Measurements from ENCODE around the gene RAB29.

GRCh38 chr1:205812271-205812877 lies 37.1 kb upstream of the RAB29 start:
- TF ChIP-seq, protein P1, sequence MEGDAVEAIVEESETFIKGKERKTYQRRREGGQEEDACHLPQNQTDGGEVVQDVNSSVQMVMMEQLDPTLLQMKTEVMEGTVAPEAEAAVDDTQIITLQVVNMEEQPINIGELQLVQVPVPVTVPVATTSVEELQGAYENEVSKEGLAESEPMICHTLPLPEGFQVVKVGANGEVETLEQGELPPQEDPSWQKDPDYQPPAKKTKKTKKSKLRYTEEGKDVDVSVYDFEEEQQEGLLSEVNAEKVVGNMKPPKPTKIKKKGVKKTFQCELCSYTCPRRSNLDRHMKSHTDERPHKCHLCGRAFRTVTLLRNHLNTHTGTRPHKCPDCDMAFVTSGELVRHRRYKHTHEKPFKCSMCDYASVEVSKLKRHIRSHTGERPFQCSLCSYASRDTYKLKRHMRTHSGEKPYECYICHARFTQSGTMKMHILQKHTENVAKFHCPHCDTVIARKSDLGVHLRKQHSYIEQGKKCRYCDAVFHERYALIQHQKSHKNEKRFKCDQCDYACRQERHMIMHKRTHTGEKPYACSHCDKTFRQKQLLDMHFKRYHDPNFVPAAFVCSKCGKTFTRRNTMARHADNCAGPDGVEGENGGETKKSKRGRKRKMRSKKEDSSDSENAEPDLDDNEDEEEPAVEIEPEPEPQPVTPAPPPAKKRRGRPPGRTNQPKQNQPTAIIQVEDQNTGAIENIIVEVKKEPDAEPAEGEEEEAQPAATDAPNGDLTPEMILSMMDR (conservative IDR thresholded peaks at IDR 0.05), result no peak
- TF ChIP-seq ZFX (IDR thresholded peaks at IDR 0.05), result no peak
